Panc1 (cell line): ENCODE measurements around the gene MYO3B. TPM values are rescaled to one million over a fixed set of nuclear protein-coding genes. Genes with fewer than 3 reads are reported as not detected.
"Not testable (repeated sequence)": the region's sequence is repeated elsewhere in the genome, so short reads cannot be mapped to it uniquely, and the experiment has no call there.

ENCODE experiments used
- ATAC-seq: fragments of 200-7000 bp; cut with Tn5 transposase; 2 replicates; pipeline ENCODE4 v1.9.1; 2020; ENCODE audit warnings: mild to moderate bottlenecking, moderate library complexity
- BruUV-seq: library from RNA; stranded (reverse); fragments of 400-500 nt; replicated peaks from 2 replicates; lab custom pipeline; 2021; lab: Mats Ljungman, UMichigan
- CTCF ChIA-PET: fragments of 300-600 bp; sonication (Branson Sonifier 250); formaldehyde crosslinking; loops from one replicate; lab custom pipeline; 2022; ENCODE audit warnings: antibody characterized with exemption; lab: Charles Lee
- POLR2A ChIA-PET: fragments of 300-600 bp; sonication (Branson Sonifier 250); formaldehyde crosslinking; loops from one replicate; lab custom pipeline; 2022; ENCODE audit warnings: antibody characterized with exemption; lab: Charles Lee
- DNase-seq: peaks from one replicate; pipeline ENCODE4 v3.0.0-alpha.2; 2010; ENCODE audit warnings: low read depth, low spot score
- H3K27ac ChIP-seq: 2 replicates; pipeline ENCODE4 v1.5.1; 2011; ENCODE audit warnings: mild to moderate bottlenecking, low read length, inconsistent platforms
- H3K27me3 ChIP-seq: fragments of 200-500 bp; sonication (Bioruptor generic); 2 replicates; pipeline ENCODE4 v1.6.0; 2014; ENCODE audit warnings: low read length, inconsistent platforms; ENCODE audit not compliant: control insufficient read depth, insufficient read depth
- H3K36me3 ChIP-seq: fragments of 200-500 bp; sonication (Bioruptor generic); 2 replicates; pipeline ENCODE4 v1.5.1; 2014; ENCODE audit warnings: inconsistent platforms, mild to moderate bottlenecking, low read length, moderate library complexity; ENCODE audit not compliant: control insufficient read depth, insufficient read depth
- H3K4me1 ChIP-seq: 2 replicates; pipeline ENCODE4 v1.5.1; 2011; ENCODE audit warnings: inconsistent platforms, mild to moderate bottlenecking, low read length, moderate library complexity; ENCODE audit not compliant: control insufficient read depth, insufficient read depth
- H3K4me3 ChIP-seq, 2 experiments: 2 replicates each; pipeline ENCODE4 v1.5.1; 2011 to 2012; ENCODE audit warnings: low read depth in 2 of 2, low read length in 2 of 2, mild to moderate bottlenecking in 2 of 2, inconsistent platforms in 1 of 2, moderate library complexity in 1 of 2
- H3K9me3 ChIP-seq: fragments of 200-500 bp; sonication (Bioruptor generic); 2 replicates; pipeline ENCODE4 v1.5.1; 2014; ENCODE audit warnings: low read depth, mild to moderate bottlenecking, inconsistent platforms, low read length, moderate library complexity; ENCODE audit not compliant: control insufficient read depth, insufficient read depth
- POLR2AphosphoS5 ChIP-seq: IDR thresholded peaks from 2 replicates; pipeline ENCODE4 v1.6.1; 2012; ENCODE audit warnings: mild to moderate bottlenecking, low read depth, low read length, moderate library complexity
- SIN3A ChIP-seq: IDR thresholded peaks from 2 replicates; pipeline ENCODE4 v1.6.1; 2012; ENCODE audit warnings: low read depth, mild to moderate bottlenecking, low read length, moderate library complexity, borderline replicate concordance; ENCODE audit not compliant: insufficient read depth
- TCF7L2 ChIP-seq: IDR thresholded peaks from 2 replicates; pipeline ENCODE4 v1.6.1; 2011; ENCODE audit warnings: mild to moderate bottlenecking, low read depth, low read length, inconsistent platforms
- in situ Hi-C: cut with HindIII; loops from 2 replicates; pipeline ENCODE4 v1.10.0; 2016; ENCODE audit warnings: low sequenced_read_pairs, low pct_unique_long_range_greater_than_20kb
- intact Hi-C: fragments of 100-400 bp; cut with micrococcal nuclease; formaldehyde crosslinking; loops from one replicate; pipeline ENCODE4 v1.10.0; 2022; ENCODE audit not compliant: unreplicated experiment
- total RNA-seq: library from RNA; stranded (reverse); gene quantifications from one replicate; pipeline ENCODE4 v1.2.1, GENCODE V29; 2021; ENCODE audit not compliant: unreplicated experiment
- TF ChIP-seq, protein P1 (sequence below): fragments of 450-650 bp; IDR thresholded peaks from 2 replicates; pipeline ENCODE4 v1.5.1; 2017; ENCODE audit warnings: mild to moderate bottlenecking
- TF ChIP-seq, protein P2 (sequence below), 2 experiments: IDR thresholded peaks; 2 replicates each; pipeline ENCODE4 v1.6.1; 2011 to 2012; ENCODE audit warnings: low read depth in 2 of 2, control low read depth in 1 of 2, low read length in 1 of 2, mild to moderate bottlenecking in 1 of 2, moderate library complexity in 1 of 2; ENCODE audit not compliant: insufficient read depth in 1 of 2

Gene MYO3B
- total RNA-seq, 1 experiment from 2014 or later, result 0.05 TPM

DNA sequence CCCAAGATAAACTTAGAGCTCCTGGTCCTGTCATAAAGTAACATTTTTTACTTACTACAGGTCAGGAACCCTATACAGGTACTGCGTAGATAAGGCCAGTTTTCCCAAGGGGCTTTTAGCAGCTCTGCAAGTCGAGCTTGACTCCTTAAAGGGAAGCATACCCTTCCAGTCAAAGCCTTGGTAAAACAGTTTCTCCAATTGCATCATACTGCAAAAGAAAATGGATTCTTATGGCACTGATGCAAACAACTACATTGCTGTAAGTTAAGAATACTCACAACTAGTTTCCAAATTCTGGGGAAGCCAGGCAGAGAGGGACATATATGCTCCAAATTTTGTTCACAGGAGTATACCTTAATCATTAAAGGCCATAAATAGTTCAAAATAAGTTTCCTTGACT is 31.0 kb downstream of the MYO3B start:
- H3K27ac ChIP-seq, result no peak overlapping the region
- ChIA-PET POLR2A (no interaction called here), CTCF (no interaction called here)
- no peaks in the 10 kb centered on the region for H3K4me1 ChIP-seq
- ATAC-seq, result no peak
- no TSS peak for BruUV-seq
- intact Hi-C loops (no loop called here), in situ Hi-C loops (no loop called here)
- no peak overlapping the region for H3K4me3 ChIP-seq
- peaks cover 13% of the 10 kb centered on the region; the same call in 1 of the 2 replicates for H3K9me3 ChIP-seq
- TF ChIP-seq POLR2AphosphoS5 (no peak), TCF7L2 (no peak)
- TF ChIP-seq, protein P1, sequence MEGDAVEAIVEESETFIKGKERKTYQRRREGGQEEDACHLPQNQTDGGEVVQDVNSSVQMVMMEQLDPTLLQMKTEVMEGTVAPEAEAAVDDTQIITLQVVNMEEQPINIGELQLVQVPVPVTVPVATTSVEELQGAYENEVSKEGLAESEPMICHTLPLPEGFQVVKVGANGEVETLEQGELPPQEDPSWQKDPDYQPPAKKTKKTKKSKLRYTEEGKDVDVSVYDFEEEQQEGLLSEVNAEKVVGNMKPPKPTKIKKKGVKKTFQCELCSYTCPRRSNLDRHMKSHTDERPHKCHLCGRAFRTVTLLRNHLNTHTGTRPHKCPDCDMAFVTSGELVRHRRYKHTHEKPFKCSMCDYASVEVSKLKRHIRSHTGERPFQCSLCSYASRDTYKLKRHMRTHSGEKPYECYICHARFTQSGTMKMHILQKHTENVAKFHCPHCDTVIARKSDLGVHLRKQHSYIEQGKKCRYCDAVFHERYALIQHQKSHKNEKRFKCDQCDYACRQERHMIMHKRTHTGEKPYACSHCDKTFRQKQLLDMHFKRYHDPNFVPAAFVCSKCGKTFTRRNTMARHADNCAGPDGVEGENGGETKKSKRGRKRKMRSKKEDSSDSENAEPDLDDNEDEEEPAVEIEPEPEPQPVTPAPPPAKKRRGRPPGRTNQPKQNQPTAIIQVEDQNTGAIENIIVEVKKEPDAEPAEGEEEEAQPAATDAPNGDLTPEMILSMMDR, result no peak
- no peak for DNase-seq
- H3K27me3 ChIP-seq, result no peaks in the 10 kb centered on the region
- no peaks in the 10 kb centered on the region for H3K36me3 ChIP-seq

GRCh38 chr2:170212625-170213280 is 34.8 kb downstream of the MYO3B start:
- POLR2A ChIA-PET, result no interaction called here
- no peak for DNase-seq
- Histone ChIP-seq H3K27ac (no peak overlapping the region), H3K36me3 (no peaks in the 10 kb centered on the region), H3K4me1 (no peaks in the 10 kb centered on the region), H3K4me3 (peak overlapping the region in 1 of 2 experiments; percentile 17; a peak in 1 of 4 replicates), H3K9me3 (peaks cover 13% of the 10 kb centered on the region; the same call in 1 of the 2 replicates), H3K27me3 (no peaks in the 10 kb centered on the region)
- intact Hi-C loops, result no loop called here
- ATAC-seq, result peak; percentile 65; the same call in 1 of the 2 replicates
- CTCF ChIA-PET, result no interaction called here
- in situ Hi-C loops, result no loop called here
- BruUV-seq, result no TSS peak
- no peak for TF ChIP-seq POLR2AphosphoS5
- TF ChIP-seq TCF7L2, result no peak
- no peak for TF ChIP-seq SIN3A
- TF ChIP-seq, protein P1, result no peak
- TF ChIP-seq, protein P2, sequence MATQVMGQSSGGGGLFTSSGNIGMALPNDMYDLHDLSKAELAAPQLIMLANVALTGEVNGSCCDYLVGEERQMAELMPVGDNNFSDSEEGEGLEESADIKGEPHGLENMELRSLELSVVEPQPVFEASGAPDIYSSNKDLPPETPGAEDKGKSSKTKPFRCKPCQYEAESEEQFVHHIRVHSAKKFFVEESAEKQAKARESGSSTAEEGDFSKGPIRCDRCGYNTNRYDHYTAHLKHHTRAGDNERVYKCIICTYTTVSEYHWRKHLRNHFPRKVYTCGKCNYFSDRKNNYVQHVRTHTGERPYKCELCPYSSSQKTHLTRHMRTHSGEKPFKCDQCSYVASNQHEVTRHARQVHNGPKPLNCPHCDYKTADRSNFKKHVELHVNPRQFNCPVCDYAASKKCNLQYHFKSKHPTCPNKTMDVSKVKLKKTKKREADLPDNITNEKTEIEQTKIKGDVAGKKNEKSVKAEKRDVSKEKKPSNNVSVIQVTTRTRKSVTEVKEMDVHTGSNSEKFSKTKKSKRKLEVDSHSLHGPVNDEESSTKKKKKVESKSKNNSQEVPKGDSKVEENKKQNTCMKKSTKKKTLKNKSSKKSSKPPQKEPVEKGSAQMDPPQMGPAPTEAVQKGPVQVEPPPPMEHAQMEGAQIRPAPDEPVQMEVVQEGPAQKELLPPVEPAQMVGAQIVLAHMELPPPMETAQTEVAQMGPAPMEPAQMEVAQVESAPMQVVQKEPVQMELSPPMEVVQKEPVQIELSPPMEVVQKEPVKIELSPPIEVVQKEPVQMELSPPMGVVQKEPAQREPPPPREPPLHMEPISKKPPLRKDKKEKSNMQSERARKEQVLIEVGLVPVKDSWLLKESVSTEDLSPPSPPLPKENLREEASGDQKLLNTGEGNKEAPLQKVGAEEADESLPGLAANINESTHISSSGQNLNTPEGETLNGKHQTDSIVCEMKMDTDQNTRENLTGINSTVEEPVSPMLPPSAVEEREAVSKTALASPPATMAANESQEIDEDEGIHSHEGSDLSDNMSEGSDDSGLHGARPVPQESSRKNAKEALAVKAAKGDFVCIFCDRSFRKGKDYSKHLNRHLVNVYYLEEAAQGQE (IDR thresholded peaks at IDR 0.05; ENCODE audit: insufficient read depth in 1 of 2, low read depth in 2 of 2, low read length in 1 of 2), result no peak

DNA sequence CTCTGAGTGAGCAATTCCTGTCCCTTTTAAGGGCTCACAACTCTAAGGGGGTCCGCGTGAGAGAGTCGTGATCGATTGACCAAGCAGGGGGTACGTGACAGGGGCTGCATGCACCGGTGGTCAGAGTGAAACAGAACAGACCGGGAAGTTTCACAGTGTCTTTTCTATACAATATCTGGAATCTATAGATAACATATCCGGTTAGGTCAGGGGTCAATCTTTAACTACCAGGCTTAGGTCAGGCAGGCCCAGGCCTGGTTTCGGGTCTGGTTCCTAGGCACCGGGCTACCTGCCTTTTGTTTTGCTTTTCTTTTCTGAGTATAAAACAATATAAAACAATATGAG is 35.3 kb downstream of the MYO3B start:
- POLR2A ChIA-PET, intact Hi-C loops, H3K36me3 ChIP-seq, H3K27ac ChIP-seq, ATAC-seq, H3K27me3 ChIP-seq, BruUV-seq, H3K4me1 ChIP-seq, in situ Hi-C loops, DNase-seq, CTCF ChIA-PET: not testable (repeated sequence)
- H3K9me3 ChIP-seq, result peaks cover 13% of the 10 kb centered on the region; the same call in 1 of the 2 replicates
- H3K4me3 ChIP-seq, result peak overlapping the region in 1 of 2 experiments; percentile 17; a peak in 1 of 4 replicates
